Measurements from ENCODE around the gene AUTS2.

GRCh38 chr7:70741666-70742065 is 1143.4 kb downstream of the AUTS2 start:
- TF ChIP-seq SP1 (IDR thresholded peaks at IDR 0.05) = no peak
- TF ChIP-seq TARDBP (IDR thresholded peaks at IDR 0.05) = no peak
- TF ChIP-seq ZNF384 (IDR thresholded peaks at IDR 0.05) = no peak
- TF ChIP-seq BHLHE40 (IDR thresholded peaks at IDR 0.05; ENCODE audit: borderline replicate concordance) = no peak
- no peak for TF ChIP-seq ELF4 (IDR thresholded peaks at IDR 0.05)
- no peak for TF ChIP-seq FOXM1 (IDR thresholded peaks at IDR 0.05; ENCODE audit: borderline replicate concordance)
- no peak for TF ChIP-seq SUZ12 (IDR thresholded peaks at IDR 0.05)
